ENCODE results near the gene MAVS. TPM values are rescaled to one million over a fixed set of nuclear protein-coding genes. Genes with fewer than 3 reads are reported as not detected.

Gene MAVS
- total and polyA plus RNA-seq, 9 of the 15 experiments (the other 6 are each of a cell fraction or from before 2014, with no cell fraction given), result 1.6 to 22.0 (median 11.3) TPM

GRCh38 chr20:3820048-3820900 is 26.4 kb upstream of the MAVS start, which contains the start of gene AP5S1 (continued):
- TF ChIP-seq RAD51 (IDR thresholded peaks at IDR 0.05; ENCODE audit: borderline replicate concordance, low read depth) (no peak), ZNF184 (CRISPR knock-in tag; IDR thresholded peaks at IDR 0.05) (no peak), THAP7 (CRISPR knock-in tag; IDR thresholded peaks at IDR 0.05) (no peak), PHF8 (IDR thresholded peaks at IDR 0.05; ENCODE audit: borderline replicate concordance, low read length) (peak; percentile 96), USF2 (CRISPR knock-in tag; IDR thresholded peaks at IDR 0.05) (no peak), ZNF699 (CRISPR knock-in tag; IDR thresholded peaks at IDR 0.05; ENCODE audit: insufficient replicate concordance) (no peak), BMI1 (IDR thresholded peaks at IDR 0.05; ENCODE audit: low read length) (no peak), BHLHE40 (IDR thresholded peaks at IDR 0.05; ENCODE audit: low read length) (no peak), ZNF609 (CRISPR knock-in tag; IDR thresholded peaks at IDR 0.05; ENCODE audit: borderline replicate concordance) (peak; percentile 94; the same call in 1 of the 2 replicates), RNF219 (CRISPR knock-in tag; IDR thresholded peaks at IDR 0.05) (no peak), PRDM10 (IDR thresholded peaks at IDR 0.05; ENCODE audit: partially characterized antibody) (peak; percentile 71), L3MBTL2 (IDR thresholded peaks at IDR 0.05) (peak; percentile 72)
